NCI-H146 treated with DMSO at 0.1 percent for 48 hours (cell line): ENCODE data around the gene TMEM41B.

Experiments used
- DNase-seq: peaks from one replicate; lab custom pipeline; 2025; ENCODE audit not compliant: unreplicated experiment; lab: John Stamatoyannopoulos, UW

The TMEM41B gene

DNA sequence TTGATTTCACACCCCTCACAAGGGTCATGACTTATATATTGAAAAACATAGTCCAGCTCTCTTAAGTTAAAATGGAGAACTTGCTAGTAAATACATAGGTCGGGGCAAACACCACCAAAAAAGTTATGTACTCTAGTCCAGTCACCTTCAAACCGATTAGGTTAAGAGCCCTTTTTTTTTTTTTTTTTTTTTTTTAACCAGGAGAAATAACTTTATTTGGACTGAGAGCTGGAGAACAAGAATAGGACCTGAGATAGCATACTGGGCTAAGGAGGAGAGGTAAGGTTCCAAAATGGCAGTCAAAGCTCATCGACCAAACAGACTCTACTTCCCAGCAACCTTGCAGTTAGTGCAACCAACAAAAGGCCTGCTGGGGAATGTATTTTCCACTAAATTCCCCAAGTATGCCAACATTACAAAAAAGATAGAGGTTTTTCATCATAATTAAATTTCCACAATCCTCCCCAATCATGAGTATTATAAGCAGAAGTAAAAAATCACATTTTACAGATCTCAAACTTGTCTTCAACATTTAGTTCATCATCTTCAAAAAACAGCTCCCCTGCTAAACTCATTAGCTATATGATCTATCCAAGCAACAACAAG lies 3.8 kb downstream of the TMEM41B start:
- no peak for DNase-seq

DNA sequence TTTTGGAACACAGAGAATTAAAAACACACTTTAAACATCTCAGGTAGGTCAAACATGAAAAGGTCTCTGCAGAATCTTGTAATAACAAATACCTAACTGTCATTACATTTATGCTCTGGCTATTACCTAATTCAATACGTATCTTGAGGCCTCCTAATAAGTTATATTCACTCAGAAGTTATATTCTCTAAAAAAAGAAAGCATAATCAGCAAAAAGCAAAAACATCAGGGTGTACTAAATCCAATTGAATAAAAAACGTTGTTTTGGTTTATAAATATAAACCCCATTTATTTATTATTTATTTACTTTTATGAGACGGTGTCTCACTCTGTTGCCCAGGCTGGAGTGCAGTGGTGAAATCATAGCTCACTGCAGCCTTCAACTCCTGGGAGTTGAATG lies 10.2 kb downstream of the TMEM41B start:
- no peak for DNase-seq

DNA sequence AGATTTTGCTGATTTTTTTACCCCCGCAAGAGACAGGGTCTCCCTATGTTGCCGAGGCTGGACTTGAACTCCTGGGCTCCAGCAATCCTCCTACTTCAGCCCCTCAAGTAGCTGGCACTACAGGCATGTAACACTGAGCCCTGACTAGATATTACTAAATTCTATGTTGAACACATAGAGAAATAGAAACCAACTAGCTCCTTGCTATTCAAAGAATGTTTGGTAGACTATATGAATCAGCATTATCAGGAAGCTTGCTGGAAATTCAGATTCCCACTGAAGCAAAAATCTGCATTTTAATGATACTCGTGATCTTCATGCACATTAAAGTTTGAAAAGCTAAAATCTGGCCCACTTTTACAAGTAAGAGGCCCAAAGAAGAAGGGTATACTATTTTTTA lies 11.9 kb downstream of the TMEM41B start:
- DNase-seq, result no peak

DNA sequence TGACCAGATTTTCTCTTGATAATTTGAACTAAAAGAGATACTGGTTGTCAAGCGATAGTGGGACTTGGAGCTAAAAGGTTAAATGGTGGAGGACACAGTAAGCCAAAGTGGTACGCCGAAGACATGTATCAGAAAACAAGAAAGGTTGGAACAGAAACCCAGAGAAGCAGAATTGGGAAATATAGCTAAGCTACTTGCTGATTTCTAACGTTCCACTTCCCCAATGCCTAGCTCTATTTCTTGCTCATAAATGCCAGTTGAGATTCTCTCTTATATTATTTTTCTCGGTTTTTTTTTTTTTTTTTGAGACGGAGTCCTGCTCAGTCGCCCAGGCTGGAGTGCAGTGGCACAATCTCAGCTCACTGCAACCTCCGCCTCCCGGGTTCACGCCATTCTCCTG lies 12.7 kb downstream of the TMEM41B start:
- DNase-seq, result no peak

DNA sequence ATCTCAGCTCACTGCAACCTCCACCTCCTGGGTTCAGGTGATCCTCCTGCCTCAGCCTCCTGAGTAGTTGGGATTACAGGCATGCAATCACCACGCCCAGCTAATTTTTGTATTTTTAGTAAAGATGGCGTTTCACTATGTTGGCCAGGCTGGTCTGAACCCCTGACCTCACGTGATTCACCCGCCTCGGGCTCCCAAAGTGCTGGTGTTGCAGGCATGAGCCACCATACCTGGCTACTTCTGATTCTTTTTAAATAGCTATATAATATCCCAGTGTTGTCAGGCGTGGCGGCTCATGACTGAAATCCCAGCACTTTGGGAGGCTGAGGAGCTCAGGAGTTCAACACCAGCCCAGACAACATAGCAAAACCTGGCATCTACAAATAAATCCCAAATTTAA lies 20.7 kb downstream of the TMEM41B start:
- DNase-seq, result no peak

DNA sequence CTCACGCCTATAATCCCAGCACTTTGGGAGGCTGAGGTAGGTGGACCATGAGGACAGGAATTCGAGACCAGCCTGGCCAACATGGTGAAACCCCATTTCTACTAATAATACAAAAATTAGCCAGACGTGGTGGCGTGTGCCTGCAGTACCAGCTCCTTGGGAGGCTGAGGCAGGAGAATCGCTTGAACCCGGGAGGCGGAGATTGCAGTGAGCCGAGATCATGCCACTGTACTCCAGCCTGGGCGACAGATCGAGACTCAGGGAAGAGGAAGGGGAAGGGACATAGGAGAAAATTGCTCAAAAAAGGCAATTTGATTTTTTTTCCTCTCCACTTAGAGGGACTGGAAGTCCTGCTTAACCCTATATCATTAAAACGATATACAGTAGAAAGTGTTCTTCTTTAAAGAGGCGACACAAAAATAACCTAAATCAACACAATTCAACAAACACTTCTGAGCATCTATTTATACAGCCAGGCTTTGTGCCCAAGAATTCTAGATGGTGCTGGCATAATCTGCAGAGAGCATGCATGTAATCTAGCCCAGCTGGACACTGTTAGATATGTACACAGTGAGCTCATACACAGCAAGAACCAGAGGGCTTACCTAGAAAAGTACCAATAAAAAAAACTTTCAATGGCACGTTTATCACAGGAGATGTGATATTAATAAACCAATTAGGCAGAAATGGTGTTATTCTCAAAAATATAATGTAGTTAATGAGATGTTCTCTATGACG lies 28.4 kb downstream of the TMEM41B start:
- DNase-seq, result no peak

DNA sequence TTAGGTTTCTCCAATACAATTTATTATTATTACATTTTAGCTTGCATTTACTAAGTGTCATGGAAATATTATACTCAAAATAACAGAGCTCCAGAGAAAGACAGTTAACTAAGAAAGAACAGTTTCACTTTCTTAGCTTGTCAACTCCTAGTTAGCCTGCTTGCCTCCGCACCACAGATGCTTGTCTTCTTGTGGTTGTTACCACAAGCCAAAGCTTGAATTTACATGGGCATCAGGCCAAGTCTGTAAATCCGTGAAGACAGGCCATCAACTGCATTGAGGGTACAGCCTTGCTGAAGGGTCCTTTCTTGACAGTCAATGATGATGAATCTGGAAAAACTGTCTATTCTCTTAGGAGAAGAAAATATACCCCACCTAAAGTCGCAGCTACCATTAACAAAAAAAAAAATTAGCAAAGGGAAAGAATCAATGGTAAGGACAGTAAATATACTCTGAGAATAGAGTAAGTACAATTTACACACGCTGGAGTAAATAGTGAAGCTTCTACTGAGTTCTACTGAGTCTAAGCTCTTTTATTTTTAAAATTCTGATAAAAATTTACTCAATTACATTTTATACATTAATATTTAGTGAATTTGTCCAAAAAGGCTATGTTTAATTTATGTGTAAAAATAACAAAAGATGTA lies 33.6 kb downstream of the TMEM41B start:
- no peak for DNase-seq

DNA sequence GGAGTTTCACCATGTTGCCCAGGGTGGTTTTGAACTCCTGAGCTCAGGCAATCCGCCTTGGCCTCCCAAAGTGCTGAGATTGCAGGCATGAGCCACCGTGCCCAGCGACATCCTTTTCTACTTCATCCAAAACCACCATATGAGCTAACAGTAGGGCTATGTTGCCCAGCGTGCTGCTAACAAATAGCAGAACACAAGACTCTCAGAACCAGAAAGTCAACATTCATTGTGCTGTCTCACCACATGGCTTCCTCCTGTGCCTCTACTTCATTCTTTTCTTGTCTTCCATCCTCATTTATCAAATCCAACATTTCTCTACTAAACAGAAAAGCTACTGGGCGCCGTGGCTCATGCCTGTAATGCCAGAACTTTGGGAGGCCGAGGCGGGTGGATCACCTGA lies 37.2 kb downstream of the TMEM41B start:
- no peak for DNase-seq

DNA sequence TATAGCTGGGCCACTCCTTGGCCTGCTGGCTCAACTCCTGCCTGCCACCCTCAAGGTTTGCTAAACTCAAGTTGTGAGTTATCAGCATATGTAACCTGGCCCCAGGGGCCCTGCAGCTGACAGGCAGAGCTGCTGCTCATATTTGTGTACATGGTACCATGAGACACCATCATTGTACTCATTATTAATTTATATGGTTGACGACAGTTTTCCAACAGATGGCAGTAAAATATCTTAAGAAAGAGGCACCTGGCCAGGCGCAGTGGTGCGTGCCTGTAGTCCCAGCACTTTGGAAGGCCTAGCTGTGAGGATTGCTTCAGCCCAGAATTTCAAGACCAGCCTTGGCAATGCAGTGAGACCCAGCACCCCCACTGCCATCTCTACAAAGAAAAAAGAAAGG lies 37.8 kb downstream of the TMEM41B start:
- DNase-seq, result no peak

DNA sequence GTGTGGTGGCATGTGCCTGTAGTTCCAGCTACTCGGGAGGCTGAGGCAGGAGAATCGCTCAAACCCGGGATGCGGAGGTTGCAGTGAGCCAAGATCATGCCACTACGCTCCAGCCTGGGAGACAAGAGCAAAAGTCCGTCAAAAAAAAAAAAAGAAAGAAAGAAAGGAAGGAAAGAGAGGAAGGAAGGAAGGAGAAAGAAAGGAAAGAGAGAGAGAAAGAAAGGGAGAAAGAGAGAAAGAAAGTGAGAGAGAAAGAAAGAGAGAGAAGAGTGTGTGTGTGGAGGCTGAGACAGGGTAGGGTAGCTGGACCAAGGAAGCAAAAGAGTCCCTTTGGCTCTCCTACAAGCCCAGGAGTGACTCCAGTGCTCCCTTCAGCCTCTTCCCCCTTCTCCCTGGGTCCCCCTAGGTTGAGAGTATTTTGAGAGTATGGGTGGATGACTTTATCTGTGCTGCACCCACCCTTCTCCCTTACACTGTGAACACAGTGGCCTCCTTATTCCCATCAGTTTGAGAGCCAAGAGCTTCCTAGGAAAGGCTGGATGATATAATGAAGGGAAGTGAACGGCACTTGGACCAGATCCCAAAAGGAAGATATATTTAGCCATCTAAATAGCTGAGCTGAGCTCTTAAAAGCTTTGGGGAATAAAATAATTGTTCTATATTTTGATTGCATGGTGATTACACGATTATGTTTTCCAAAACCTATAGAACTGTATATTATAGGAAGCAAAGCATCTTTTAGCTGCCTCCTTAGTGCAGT lies 39.7 kb downstream of the TMEM41B start:
- no peak for DNase-seq

DNA sequence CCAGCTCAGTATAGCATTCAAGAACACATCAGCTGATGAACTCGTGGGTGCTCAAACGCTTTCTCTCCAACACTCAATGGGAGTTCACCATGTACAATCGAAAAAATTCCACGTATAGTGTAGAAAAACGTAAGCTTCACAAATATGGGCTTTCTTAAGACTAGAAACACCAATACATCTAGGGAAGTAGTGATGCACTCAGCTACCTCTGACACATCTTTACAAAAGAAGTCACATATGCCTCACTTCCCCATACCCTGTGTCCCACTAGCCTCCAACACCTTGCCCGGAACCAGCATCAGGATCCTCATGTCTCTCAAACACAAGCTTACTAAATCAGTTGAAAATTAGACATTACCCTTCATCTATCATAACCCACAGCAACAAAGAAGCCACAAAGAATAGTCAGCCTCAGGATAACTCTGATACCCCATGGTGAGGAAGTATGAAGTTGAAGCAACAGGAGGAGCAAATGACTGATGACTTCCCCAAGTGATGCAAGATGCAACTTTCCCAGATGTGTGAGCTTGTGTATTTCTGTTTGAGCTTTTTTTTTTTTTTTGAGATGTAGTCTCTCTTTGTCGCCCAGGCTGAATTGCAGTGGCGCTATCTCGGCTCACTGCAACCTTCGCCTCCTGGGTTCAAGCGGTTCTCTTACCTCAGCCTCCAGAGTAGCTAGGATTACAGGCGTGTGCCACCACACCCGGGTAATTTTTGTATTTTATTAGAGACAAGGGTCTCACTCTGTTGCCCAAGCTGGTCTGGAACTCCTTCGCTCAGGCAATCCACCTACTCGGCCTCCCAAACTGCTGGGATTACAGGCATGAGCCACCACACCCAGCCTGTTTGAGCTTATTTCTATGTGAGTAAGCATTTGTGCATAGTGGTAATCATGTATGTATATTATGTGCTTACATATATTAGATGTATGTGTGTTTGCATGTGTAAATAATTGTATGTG lies 40.7 kb downstream of the TMEM41B start:
- DNase-seq, result no peak

DNA sequence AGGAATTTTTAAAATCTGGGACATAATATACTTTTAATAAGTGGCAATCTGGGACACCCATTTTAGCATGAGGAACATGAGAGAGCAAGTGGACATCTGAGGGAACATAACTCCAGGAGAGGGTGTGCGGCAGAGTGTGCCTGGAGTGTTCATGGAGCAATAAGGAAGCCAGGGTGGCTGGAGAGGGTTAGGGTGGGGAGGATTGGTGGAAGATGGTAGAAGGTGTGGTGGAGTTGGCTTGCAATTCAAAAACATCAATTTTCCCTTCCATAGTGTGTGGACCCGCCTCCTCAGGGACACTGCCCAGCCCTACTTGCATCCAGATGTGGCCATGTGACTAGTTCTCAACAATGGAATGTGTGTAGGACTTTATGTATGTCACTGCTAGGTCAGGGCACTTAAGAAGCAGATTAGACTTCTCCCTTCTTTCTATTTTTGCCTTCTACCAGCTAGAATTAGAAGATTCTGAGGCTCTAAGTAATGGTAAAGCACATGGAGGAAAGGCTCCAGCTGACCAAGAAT lies 44.8 kb downstream of the TMEM41B start:
- no peak for DNase-seq

DNA sequence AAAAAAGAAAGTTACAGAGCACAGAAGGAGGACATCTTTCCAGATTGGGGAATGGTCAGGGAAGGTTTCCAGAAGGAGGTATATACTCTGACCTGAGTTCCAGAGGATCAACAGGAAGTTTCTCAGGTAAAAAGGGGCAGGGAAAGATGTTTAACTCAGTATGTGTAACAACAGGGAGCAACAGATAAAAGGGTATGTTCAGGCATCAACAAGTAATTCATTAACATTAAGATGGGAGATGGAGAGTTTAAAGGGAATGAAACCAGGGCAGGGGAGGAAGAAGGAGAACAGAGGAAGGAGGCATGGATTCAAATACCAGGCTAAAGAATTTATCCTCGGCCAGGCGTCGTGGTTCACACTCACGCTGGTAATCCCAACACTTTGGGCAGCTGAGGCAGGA lies 46.7 kb downstream of the TMEM41B start:
- DNase-seq, result no peak

DNA sequence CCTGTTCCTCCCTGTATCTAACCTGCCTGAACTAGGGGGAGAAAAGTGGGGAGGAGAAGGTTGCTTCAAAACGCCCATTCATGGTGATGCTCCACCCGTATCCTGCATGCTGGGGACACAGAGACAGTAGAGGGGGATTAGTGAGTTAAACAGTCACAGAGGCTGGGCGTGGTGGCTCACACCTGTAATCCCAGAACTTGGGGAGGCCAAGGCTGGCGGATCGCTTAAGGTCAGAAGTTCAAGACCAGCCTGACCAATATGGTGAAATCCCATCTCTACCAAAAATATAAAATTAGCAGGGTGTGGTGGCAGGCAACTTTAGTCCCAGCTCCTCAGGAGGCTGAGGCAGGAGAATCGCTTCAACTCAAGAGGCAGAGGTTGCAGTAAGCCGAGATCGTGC lies 47.5 kb downstream of the TMEM41B start:
- no peak for DNase-seq

DNA sequence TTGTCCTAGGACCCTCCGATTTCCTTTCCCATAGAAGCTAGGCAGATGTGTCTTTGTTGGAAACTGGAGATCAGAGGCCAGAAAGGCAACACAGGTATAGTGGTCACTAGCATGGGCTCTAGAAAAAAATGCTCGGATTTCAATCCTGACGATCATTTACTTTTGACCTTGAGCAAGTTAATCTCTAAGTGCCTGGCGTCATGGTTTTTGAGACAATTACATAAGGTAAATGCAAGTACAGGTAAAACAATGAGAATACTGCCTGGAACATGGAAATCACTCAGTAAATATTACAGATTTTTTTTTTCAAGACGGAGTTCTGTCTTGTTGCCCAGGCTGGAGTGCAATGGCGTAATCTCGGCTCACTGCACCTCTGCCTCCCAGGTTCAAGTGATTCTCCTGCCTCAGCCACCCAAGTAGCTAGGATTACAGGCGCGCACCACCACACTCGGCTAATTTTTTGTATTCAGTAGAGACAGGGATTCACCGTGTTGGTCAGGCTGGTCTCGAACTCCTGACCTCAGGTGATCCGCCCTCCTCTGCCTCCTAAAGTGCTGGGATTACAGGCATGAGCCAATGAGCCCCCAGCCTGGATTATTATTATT lies 48.2 kb downstream of the TMEM41B start:
- no peak for DNase-seq

DNA sequence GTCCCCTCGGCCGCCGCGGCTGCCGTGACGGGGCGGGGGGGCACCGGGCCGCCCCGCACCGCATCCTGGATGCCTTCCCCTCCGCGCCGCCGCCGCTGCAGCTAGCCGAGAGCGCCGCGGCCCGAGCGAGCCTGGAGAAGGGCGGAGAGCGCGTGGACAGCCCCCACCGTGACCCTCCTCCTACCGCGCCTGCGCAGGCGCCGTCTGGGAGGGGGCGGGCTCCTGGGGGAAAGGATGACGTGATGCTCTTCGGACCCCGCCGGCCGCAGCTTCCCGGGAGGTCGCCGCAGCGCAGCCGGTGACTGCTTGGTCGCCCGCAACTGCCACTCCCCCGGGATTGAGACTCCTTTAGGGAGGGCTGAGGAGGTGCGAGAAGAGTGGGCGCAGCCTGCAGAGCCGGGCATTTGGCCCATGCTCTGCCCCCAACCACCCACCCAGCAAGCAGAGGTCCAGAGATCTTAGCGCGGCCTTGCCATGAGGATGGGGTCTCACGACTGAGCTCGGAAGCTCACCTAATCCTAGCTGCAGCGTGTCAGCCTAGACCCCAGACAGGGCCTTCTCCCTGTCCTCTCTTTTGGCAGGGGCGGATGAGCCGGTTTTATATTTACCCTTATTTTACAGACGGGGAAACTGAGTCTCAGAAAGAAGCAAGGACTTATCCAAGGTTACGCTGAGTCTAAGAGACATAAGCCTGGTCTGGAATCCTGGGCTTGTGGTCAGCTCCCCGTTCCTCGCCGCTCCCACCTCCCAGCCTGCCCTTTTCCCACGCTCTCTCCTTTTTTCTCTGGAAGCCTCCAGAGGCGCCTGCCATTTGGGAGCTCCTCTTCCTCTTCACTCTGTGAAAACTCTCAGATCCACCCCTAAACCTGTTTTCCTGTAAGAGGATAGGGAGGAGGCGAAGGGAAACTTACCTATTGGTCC lies 48.9 kb downstream of the TMEM41B start, which contains the start of gene DENND5A:
TSS of gene DENND5A (minus strand) at position 140 of the 921 bp plus-strand sequence. CDS start 281 bp downstream, outside the sequence.
- DNase-seq, result peak; percentile 52

DNA sequence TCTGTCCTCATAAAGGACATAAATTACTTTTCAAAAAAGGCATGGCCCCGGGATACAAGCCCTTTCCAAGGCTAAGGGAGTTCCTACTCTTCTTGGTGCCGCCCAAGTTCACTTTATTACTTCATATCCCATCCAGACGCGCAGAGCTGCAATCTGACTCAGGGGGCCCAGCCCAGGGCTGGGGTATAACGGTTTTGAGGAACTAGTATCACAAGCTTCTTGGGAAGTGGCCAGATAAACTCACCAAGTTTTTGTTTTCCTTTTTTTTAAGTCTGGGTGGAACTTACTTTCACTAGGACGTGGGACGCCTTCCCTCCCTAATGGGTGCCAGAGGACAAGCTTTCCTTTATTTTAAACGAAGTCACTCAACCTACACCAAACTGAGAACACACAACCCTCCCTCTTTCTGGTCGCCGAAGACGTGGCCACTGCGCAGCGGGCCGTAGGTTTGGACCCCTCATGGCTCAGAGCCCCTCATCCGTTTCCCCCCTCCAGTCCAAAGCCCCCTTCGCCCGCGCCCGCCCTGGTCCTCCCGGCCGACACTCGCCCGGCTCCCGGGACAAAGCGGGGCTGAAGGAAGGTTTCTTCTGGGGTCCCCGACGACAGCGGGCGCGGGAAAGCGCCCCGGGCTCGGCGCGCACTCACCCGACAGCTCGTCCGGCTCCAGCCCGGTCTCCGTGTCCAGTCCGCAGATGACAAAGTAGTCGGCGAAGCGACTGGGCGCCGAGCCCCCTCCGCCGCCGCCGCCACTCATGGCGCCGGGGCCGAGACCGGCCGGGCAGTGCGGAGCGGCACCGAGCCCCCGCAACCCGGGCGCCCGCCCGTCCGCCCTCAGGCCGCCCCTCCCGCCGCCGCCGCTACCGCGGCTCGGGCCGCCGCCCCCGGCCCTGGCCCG lies 49.8 kb downstream of the TMEM41B start:
- no peak for DNase-seq

DNA sequence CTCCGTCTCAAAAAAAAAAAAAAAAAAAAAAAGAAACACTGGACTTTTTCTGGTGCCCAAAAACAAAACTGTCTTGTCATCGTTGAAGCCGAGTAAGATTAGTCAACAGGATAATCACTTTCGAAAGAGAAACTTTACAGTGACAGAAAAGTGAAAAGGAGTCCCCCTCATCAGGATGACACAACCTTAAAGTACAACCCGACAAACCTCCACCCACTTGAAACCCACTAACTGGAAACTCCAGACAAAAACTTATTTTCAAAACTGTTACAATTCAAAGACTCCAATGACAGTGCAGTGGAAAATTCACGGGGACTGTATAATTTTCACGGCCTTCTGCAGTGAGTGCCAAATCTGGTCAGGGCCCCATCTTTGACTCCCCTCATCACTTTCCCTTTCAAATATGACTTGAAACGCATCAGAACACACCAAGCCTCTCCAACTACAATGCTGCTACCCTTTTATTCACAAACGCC lies 50.5 kb downstream of the TMEM41B start:
- no peak for DNase-seq
